Lower leg skin (tissue), 3 donors: ENCODE data around the gene RHOA.

ENCODE experiments used
- POLR2A ChIP-seq, 2 donors: fragments of 450-650 bp; IDR thresholded peaks; one replicate each; pipeline ENCODE4 v1.6.1; 2016 to 2017; ENCODE audit warnings: antibody characterized with exemption in 2 of 2, mild to moderate bottlenecking in 1 of 2, moderate library complexity in 1 of 2
- TF ChIP-seq, protein P1 (sequence below), 3 donors: fragments of 450-650 bp; IDR thresholded peaks; one replicate each; pipeline ENCODE4 v1.5.1; 2016; ENCODE audit warnings: antibody characterized with exemption in 3 of 3, mild to moderate bottlenecking in 3 of 3, moderate library complexity in 2 of 3

- TF ChIP-seq, protein P1, sequence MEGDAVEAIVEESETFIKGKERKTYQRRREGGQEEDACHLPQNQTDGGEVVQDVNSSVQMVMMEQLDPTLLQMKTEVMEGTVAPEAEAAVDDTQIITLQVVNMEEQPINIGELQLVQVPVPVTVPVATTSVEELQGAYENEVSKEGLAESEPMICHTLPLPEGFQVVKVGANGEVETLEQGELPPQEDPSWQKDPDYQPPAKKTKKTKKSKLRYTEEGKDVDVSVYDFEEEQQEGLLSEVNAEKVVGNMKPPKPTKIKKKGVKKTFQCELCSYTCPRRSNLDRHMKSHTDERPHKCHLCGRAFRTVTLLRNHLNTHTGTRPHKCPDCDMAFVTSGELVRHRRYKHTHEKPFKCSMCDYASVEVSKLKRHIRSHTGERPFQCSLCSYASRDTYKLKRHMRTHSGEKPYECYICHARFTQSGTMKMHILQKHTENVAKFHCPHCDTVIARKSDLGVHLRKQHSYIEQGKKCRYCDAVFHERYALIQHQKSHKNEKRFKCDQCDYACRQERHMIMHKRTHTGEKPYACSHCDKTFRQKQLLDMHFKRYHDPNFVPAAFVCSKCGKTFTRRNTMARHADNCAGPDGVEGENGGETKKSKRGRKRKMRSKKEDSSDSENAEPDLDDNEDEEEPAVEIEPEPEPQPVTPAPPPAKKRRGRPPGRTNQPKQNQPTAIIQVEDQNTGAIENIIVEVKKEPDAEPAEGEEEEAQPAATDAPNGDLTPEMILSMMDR (IDR thresholded peaks at IDR 0.05) = no peak
- TF ChIP-seq POLR2A (IDR thresholded peaks at IDR 0.05) = no peak
These were observed 84.3 kb downstream of the RHOA start for GRCh38 chr3:49327485-49327884.
